Measurements from ENCODE around the gene AVL9. TPM values are rescaled to one million over a fixed set of nuclear protein-coding genes. Genes with fewer than 3 reads are reported as not detected.
"Not testable (repeated sequence)": the region's sequence is repeated elsewhere in the genome, so short reads cannot be mapped to it uniquely, and the experiment has no call there.

AVL9 gene
- polyA plus RNA-seq, 3 donors, result 22.9 to 39.5 (median 33.9) TPM

- peak; percentile 21 for DNase-seq
These were observed 91.3 kb downstream of the AVL9 start for GRCh38 chr7:32586291-32587221.

GRCh38 chr7:32587411-32587948, 92.2 kb downstream of the AVL9 start:
- DNase-seq, result peak; percentile 9

- no peak for DNase-seq
These were observed 93.4 kb downstream of the AVL9 start for GRCh38 chr7:32588657-32589056.

DNA sequence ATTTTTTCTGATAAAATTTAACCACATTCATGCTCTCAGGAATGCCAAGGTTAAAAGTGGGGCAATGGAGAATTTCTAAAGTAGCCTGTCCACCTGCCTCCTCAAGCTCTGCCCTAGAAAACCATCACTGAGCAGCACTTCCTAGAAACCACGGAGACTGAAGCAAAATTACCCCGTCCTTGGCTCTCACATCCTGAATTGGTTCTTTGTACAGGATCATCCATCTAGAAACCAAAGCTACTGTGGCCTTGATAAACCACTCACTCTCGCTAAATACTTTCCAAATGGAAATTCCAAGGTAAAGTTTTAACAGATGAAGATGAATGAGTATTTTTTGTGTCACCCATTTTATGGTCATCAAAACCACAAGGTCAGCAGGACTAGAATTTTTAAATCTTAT, 96.6 kb downstream of the AVL9 start:
- DNase-seq, result no peak

DNA sequence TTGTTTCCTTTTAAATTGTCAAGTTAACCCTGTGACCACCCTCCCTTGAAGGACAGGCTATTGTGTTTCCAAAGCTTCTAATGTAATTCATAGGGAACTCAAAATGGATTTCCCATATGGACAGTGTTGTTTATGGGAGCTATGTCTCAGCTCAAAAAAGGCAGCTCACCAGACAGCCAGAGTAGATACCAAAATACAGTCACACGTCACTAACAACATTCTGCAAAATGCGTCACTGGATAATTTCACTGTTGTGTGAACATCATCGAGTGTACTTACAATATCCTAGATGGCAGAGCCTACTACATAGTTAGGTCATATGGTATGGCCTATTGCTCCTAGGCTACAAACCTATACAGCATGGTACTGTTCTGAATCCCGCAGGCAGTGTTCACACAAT, 97.4 kb downstream of the AVL9 start:
- DNase-seq, result no peak

- no peak for DNase-seq
These were observed 99.7 kb downstream of the AVL9 start for GRCh38 chr7:32594965-32595490.

- DNase-seq, result not testable (repeated sequence)
These were observed 105.9 kb downstream of the AVL9 start for GRCh38 chr7:32601196-32601595.

- no peak for DNase-seq
These were observed 107.2 kb downstream of the AVL9 start for GRCh38 chr7:32602470-32602869.

- DNase-seq, result not testable (repeated sequence)
These were observed 108.2 kb downstream of the AVL9 start for GRCh38 chr7:32603492-32603891.

GRCh38 chr7:32604047-32604446, 108.8 kb downstream of the AVL9 start:
- not testable (repeated sequence) for DNase-seq

DNA sequence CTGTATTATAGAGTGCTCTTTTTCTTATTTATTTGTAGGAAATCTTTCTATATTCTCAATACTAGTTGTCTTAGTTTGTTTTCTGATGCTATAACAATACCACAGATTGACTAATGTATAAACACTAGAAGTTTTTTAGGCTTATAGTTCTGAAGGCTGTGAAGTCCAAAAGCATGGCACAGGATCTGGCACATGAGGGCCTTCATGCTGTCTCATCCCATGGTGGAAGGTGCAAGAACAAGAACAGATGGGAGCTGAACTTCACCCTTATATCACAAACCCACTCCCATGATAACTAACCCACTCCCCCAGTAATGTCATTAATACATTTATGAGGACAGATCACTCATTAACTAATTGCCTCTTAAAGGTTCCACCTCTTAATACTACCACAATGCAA, 109.7 kb downstream of the AVL9 start:
- DNase-seq, result no peak

DNA sequence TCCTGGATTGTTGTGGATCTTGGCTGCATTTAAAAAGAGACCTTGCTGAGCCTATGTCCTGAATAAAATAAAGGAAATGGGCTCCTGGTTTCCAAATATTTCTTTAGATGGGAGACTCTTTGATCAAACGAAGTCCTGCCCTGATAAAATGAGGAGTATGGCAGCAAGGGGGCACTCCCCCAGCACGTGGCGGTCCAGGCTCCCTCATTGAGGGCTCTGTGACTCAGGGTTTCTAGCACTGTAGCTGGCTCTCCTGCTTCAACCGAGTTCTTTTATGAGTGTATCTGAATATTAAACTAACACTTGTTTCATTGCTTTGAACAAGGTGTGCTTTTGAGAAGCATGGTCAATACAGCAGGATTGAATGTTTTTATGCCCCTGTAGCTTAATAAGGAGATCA, 114.2 kb downstream of the AVL9 start:
- DNase-seq, result no peak

GRCh38 chr7:32611201-32612099, 116.2 kb downstream of the AVL9 start:
- peak; percentile 12 for DNase-seq

GRCh38 chr7:32616625-32617024, 121.3 kb downstream of the AVL9 start:
- no peak for DNase-seq

GRCh38 chr7:32618470-32618869, 123.2 kb downstream of the AVL9 start:
- DNase-seq, result no peak

GRCh38 chr7:32618987-32619386, 123.7 kb downstream of the AVL9 start:
- no peak for DNase-seq

DNA sequence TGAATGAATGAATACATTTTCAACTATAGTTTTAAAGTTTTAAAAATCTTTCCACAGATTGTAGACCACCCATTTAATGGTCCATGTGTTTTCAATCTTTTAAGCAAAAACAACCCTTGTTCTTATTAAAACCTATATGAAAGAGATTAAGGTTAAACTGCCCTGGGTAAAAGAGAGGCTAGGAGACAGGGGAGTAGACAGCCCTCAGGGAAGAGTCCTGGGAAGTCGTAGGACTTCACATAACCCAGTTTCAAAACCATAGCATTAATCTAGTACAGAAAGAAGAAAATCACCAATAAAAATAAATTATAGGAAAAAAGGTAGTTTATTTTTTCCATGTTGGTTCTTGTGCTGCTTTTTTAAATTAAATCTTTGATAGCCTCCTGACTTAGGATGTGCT, 124.1 kb downstream of the AVL9 start:
- not testable (repeated sequence) for DNase-seq

DNA sequence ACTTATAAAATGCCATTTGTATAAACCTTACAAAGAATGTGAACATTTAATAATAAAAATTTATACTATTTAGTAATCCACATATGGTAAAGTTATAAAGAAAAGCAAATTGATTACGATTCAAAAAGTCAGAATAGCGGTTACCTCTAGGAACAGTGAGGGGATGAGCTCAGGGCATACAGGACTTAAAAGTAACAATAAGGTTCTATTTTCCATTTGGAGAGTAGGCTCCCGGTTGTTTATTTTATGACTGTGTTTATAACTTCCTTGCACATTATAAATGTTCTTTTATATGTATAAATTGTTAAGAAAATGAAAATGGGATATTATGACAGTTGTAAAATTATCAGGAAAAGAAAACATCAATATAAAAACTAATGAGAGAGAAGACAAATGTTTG, 135.7 kb downstream of the AVL9 start:
- no peak for DNase-seq

GRCh38 chr7:32631590-32632497, 136.6 kb downstream of the AVL9 start:
- not testable (repeated sequence) for DNase-seq

GRCh38 chr7:32633446-32633845, 138.2 kb downstream of the AVL9 start:
- DNase-seq, result not testable (repeated sequence)

DNA sequence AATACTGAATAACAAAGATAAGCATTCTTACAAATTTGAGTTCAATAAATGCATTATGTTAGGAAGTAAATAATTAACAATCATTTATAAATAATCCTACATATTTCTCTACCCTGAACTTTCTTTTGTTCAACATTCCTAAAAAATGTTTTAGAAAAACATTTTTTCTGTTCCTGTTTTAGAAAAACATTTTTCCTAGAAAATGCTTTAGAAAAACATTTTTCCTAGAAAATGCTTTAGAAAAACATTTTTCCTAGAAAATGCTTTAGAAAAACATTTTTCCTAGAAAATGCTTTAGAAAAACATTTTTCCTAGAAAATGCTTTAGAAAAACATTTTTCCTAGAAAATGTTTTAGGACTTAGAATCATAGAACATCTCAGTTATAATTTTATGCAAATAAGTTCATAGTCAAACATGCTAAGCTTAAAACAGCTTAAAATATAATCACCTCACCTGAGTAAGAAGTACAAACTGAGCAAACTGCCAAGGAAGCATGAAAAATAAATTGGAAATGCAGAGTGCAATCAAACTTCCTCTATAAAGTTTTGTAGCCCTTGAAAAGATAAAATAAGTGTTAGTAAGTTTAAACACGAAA, 139.6 kb downstream of the AVL9 start:
- DNase-seq, result not testable (repeated sequence)

Measured in renal pelvis (tissue), 4 donors.